OCI-M2 (cell line): ENCODE results near the gene TRPV4.
A peak's percentile ranks its signal among the peaks of the same experiment; 100 is the strongest.
"Not testable (repeated sequence)": the region's sequence is repeated elsewhere in the genome, so short reads cannot be mapped to it uniquely, and the experiment has no call there.

Experiments
- DNase-seq: peaks from one replicate; lab custom pipeline; 2025; ENCODE audit not compliant: unreplicated experiment; lab: John Stamatoyannopoulos, UW

TRPV4 gene

GRCh38 chr12:109861689-109862314 is 28.6 kb upstream of the TRPV4 start:
- no peak for DNase-seq

GRCh38 chr12:109860977-109861376 is 27.8 kb upstream of the TRPV4 start:
- DNase-seq, result no peak

- no peak for DNase-seq
Observed at GRCh38 chr12:109858764-109859163, 25.6 kb upstream of the TRPV4 start.

GRCh38 chr12:109857715-109858114 is 24.5 kb upstream of the TRPV4 start:
- no peak for DNase-seq

- DNase-seq, result no peak
Observed at GRCh38 chr12:109855377-109855776, 22.2 kb upstream of the TRPV4 start.

- DNase-seq, result not testable (repeated sequence)
Observed at GRCh38 chr12:109850518-109850917, 17.3 kb upstream of the TRPV4 start.

- no peak for DNase-seq
Observed at GRCh38 chr12:109847142-109847735, 14.0 kb upstream of the TRPV4 start.

GRCh38 chr12:109845824-109846205 is 12.6 kb upstream of the TRPV4 start:
- no peak for DNase-seq

GRCh38 chr12:109844983-109845823 is 12.0 kb upstream of the TRPV4 start:
- peak; percentile 18 for DNase-seq

GRCh38 chr12:109844091-109844490 is 10.9 kb upstream of the TRPV4 start:
- no peak for DNase-seq

- no peak for DNase-seq
Observed at GRCh38 chr12:109842021-109842420, 8.8 kb upstream of the TRPV4 start.

GRCh38 chr12:109841356-109841755 is 8.2 kb upstream of the TRPV4 start:
- no peak for DNase-seq

GRCh38 chr12:109840305-109841074 is 7.3 kb upstream of the TRPV4 start:
- no peak for DNase-seq

GRCh38 chr12:109839444-109839843 is 6.2 kb upstream of the TRPV4 start:
- DNase-seq, result no peak

- DNase-seq, result no peak
Observed at GRCh38 chr12:109836916-109837315, 3.7 kb upstream of the TRPV4 start.

- DNase-seq, result no peak
Observed at GRCh38 chr12:109835827-109836226, 2.6 kb upstream of the TRPV4 start.

- no peak for DNase-seq
Observed at GRCh38 chr12:109832541-109833306, 474 bp downstream of the TRPV4 start.

GRCh38 chr12:109831929-109832328 is 1.3 kb downstream of the TRPV4 start:
- DNase-seq, result no peak

GRCh38 chr12:109831365-109831764 is 1.8 kb downstream of the TRPV4 start:
- no peak for DNase-seq

- DNase-seq, result no peak
Observed at GRCh38 chr12:109830718-109831117, 2.5 kb downstream of the TRPV4 start.

- no peak for DNase-seq
Observed at GRCh38 chr12:109830267-109830666, 2.9 kb downstream of the TRPV4 start.
